ENCODE results near the gene SP7. TPM values are rescaled to one million over a fixed set of nuclear protein-coding genes. Genes with fewer than 3 reads are reported as not detected.

The SP7 gene
- total and polyA plus RNA-seq, 10 of the 15 experiments (the other 5 are each of a cell fraction or from before 2014, with no cell fraction given) = 0.05 to 0.11 TPM; not detected in 8

DNA sequence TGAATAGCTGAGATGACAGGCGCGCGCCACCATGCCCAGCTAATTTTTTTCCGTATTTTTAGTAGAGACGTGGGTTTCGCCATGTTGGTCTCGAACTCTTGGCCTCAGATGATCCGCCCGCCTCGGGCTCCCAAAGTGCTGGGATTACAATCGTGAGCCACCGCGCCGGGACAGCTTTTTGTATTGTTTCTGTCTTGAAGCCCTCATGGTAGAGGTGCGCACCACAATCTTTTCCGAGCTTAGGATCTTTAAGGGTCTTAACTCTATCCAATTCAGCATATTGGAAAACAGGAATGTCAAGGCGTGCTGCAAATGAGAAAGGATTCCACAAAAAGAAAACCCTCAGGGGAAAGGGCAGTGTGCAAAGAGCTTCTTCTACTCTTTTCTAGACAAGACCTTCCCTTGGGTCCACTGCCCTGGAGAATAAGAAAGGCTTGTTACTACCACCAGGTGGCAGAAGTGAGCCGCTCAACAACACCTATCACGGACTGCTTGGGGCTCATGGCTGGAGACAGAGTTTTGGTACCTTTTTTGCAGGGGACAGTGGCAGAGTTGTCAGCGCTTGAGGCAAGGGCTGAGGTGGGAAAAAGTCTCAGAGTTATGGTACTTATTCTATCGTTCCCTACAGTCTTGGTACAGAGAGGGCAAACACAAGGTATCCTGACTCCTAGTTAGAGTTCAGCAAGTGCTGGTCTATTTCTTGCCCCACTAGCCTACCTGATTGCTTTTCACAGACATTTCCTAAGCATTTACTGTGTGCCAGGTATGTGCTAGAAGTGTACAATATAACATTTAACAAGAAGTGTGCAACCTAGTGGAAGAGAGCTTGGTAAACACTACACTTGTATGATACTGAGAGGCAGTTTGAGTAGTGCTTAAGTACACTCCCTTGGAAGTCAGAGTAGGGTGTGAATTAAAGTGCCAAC, 16.4 kb upstream of the SP7 start:
- no peak overlapping the region for H3K9ac ChIP-seq (ENCODE audit: control insufficient read depth, insufficient read depth, low read length)
- no peak overlapping the region for H3K4me3 ChIP-seq
- in situ Hi-C loops (cut with MboI) = no loop called here
- H3K36me3 ChIP-seq (ENCODE audit: control insufficient read depth in 2 of 2, insufficient read depth in 2 of 2, low read length in 1 of 2) = no peaks in the 10 kb centered on the region
- FAIRE-seq (peak; percentile 92), ATAC-seq (peak; percentile 100), DNase-seq (ENCODE audit: low read depth, low spot score) (peak; percentile 68)
- H3K79me2 ChIP-seq (ENCODE audit: control insufficient read depth, insufficient read depth, low read length) = no peaks in the 10 kb centered on the region
- POLR2A ChIA-PET = interaction anchor here (0.6 to 5.5 kb wide), 13 partner anchors 22 to 156 kb away, joined by 3 to 37 read pairs (median 4); partner anchors contain the start of genes SP1 and TARBP2
- intact Hi-C loops (cut with micrococcal nuclease; ENCODE audit: unreplicated experiment) = loop anchor here (1.0 kb wide), 3 partner anchors 30 to 156 kb away; no protein-coding TSS in a partner anchor
- H3K9me3 ChIP-seq (replicated peaks; ENCODE audit: control insufficient read depth, insufficient read depth, low read length) = no peaks in the 10 kb centered on the region
- no TSS peak for BruUV-seq (replicated peaks)
- H2AFZ ChIP-seq (ENCODE audit: control insufficient read depth, low read depth, low read length) = peak overlapping the region; percentile 11
- CTCF ChIA-PET = interaction anchor here (0.5 to 8.6 kb wide), 51 partner anchors 9 to 286 kb away, joined by 3 to 225 read pairs (median 5); partner anchors contain the start of genes AAAS, AMHR2, CSAD and ESPL1
- H3K27ac ChIP-seq (ENCODE audit: control insufficient read depth, insufficient read depth) = no peak overlapping the region
- RAD21 ChIA-PET (ENCODE audit: unreplicated experiment) = interaction anchor here (0.6 to 4.4 kb wide), 26 partner anchors 9 to 345 kb away, joined by 3 to 91 read pairs (median 6); partner anchors contain the start of genes AAAS, AMHR2, PFDN5 and PRR13
- H3K4me2 ChIP-seq (ENCODE audit: control insufficient read depth, insufficient read depth) = no peak overlapping the region
- H3K4me1 ChIP-seq (ENCODE audit: control insufficient read depth, insufficient read depth, low read length) = peaks cover 2% of the 10 kb centered on the region
- WGBS (ENCODE audit: insufficient coverage, insufficient replicate concordance, low lambda C conversion rate, missing lambda C conversion rate) = 50% methylated on average over 21 of the region's 21 CpGs
- H4K20me1 ChIP-seq (ENCODE audit: control insufficient read depth, insufficient read depth) = no peaks in the 10 kb centered on the region
- SMC1A ChIA-PET (ENCODE audit: uncharacterized antibody, unreplicated experiment) = interaction anchor here (0.5 to 9.3 kb wide), 42 partner anchors 9 to 325 kb away, joined by 3 to 164 read pairs (median 5); partner anchors contain the start of genes AAAS, AMHR2, NPFF and SP1
- H3K27me3 ChIP-seq (replicated peaks in 1 of 2; ENCODE audit: control insufficient read depth in 2 of 2, insufficient read depth in 2 of 2, low read length in 1 of 2) = no peaks in the 10 kb centered on the region
- TF ChIP-seq, protein P1, sequence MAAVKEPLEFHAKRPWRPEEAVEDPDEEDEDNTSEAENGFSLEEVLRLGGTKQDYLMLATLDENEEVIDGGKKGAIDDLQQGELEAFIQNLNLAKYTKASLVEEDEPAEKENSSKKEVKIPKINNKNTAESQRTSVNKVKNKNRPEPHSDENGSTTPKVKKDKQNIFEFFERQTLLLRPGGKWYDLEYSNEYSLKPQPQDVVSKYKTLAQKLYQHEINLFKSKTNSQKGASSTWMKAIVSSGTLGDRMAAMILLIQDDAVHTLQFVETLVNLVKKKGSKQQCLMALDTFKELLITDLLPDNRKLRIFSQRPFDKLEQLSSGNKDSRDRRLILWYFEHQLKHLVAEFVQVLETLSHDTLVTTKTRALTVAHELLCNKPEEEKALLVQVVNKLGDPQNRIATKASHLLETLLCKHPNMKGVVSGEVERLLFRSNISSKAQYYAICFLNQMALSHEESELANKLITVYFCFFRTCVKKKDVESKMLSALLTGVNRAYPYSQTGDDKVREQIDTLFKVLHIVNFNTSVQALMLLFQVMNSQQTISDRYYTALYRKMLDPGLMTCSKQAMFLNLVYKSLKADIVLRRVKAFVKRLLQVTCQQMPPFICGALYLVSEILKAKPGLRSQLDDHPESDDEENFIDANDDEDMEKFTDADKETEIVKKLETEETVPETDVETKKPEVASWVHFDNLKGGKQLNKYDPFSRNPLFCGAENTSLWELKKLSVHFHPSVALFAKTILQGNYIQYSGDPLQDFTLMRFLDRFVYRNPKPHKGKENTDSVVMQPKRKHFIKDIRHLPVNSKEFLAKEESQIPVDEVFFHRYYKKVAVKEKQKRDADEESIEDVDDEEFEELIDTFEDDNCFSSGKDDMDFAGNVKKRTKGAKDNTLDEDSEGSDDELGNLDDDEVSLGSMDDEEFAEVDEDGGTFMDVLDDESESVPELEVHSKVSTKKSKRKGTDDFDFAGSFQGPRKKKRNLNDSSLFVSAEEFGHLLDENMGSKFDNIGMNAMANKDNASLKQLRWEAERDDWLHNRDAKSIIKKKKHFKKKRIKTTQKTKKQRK (IDR thresholded peaks at IDR 0.05; ENCODE audit: low read depth, low read length) = no peak
- TF ChIP-seq FOXM1 (IDR thresholded peaks at IDR 0.05; ENCODE audit: low read depth, low read length) (peak; percentile 80; the same call in 1 of the 2 replicates), TARDBP (IDR thresholded peaks at IDR 0.05; ENCODE audit: borderline replicate concordance) (0 out of 2 replicates have a peak, but pooled peaks have one; percentile 35), RCOR1 (conservative IDR thresholded peaks at IDR 0.05; ENCODE audit: low read depth, low read length) (0 out of 2 replicates have a peak, but pooled peaks have one; percentile 60), KAT2A (conservative IDR thresholded peaks at IDR 0.05; ENCODE audit: control insufficient read depth, low read depth, low read length) (no peak), YY1 (IDR thresholded peaks at IDR 0.05; ENCODE audit: low read depth, low read length) (peak; percentile 88), RB1 (IDR thresholded peaks at IDR 0.05; ENCODE audit: borderline replicate concordance) (0 out of 2 replicates have a peak, but pooled peaks have one; percentile 43), SMARCA5 (IDR thresholded peaks at IDR 0.05) (peak; percentile 68; the same call in 1 of the 2 replicates), HDAC2 (IDR thresholded peaks at IDR 0.05) (no peak), SMC3 (IDR thresholded peaks at IDR 0.05; ENCODE audit: borderline replicate concordance, low read length) (peak; percentile 100), CBX5 (IDR thresholded peaks at IDR 0.05; ENCODE audit: low read depth) (no peak), IRF4 (IDR thresholded peaks at IDR 0.05; ENCODE audit: low read depth, low read length) (0 out of 2 replicates have a peak, but pooled peaks have one; percentile 18), ZNF384 (IDR thresholded peaks at IDR 0.05; ENCODE audit: borderline replicate concordance, low read depth, low read length) (0 out of 2 replicates have a peak, but pooled peaks have one; percentile 11), RAD21 (IDR thresholded peaks at IDR 0.05; ENCODE audit: insufficient read depth, low read depth, low read length) (peak; percentile 100), REST (IDR thresholded peaks at IDR 0.05; ENCODE audit: low read depth, low read length) (no peak), GATAD2B (conservative IDR thresholded peaks at IDR 0.05; ENCODE audit: low read depth) (no peak)
